Neural progenitor cell (in vitro differentiated cells): Measurements from ENCODE around the gene PRDM2. TPM values are rescaled to one million over a fixed set of nuclear protein-coding genes. Genes with fewer than 3 reads are reported as not detected.
"Not testable (repeated sequence)": the region's sequence is repeated elsewhere in the genome, so short reads cannot be mapped to it uniquely, and the experiment has no call there.

Source experiments
- DNase-seq: peaks from one replicate; pipeline ENCODE4 v3.0.0-alpha.2; 2016; ENCODE audit warnings: low spot score
- H2AFZ ChIP-seq: fragments of 200-600 bp; sonication (generic); replicated peaks from 2 replicates; pipeline ENCODE4 v1.6.1; 2016; ENCODE audit warnings: antibody characterized with exemption
- H3F3A ChIP-seq: fragments of 200-600 bp; sonication (generic); 2 replicates; pipeline ENCODE4 v1.6.1; 2016; ENCODE audit warnings: antibody characterized with exemption, low read depth
- H3K27ac ChIP-seq: fragments of 200-600 bp; sonication (generic); 2 replicates; pipeline ENCODE4 v1.5.1; 2016; ENCODE audit warnings: mild to moderate bottlenecking
- H3K27me3 ChIP-seq: fragments of 200-600 bp; sonication (generic); 2 replicates; pipeline ENCODE4 v1.6.1; 2016; ENCODE audit warnings: mild to moderate bottlenecking, moderate library complexity
- H3K36me3 ChIP-seq: fragments of 200-600 bp; sonication (generic); 2 replicates; pipeline ENCODE4 v1.5.1; 2016
- H3K4me1 ChIP-seq: fragments of 200-600 bp; sonication (generic); 2 replicates; pipeline ENCODE4 v1.6.1; 2016; ENCODE audit warnings: mixed run types
- H3K4me2 ChIP-seq: fragments of 200-600 bp; sonication (generic); 2 replicates; pipeline ENCODE4 v1.6.1; 2016
- H3K4me3 ChIP-seq: fragments of 200-600 bp; sonication (generic); 2 replicates; pipeline ENCODE4 v1.5.1; 2016
- H3K79me2 ChIP-seq: fragments of 200-600 bp; sonication (generic); 2 replicates; pipeline ENCODE4 v1.6.1; 2016; ENCODE audit warnings: low read depth
- H3K9ac ChIP-seq: fragments of 200-600 bp; sonication (generic); 2 replicates; pipeline ENCODE4 v1.6.1; 2016
- H3K9me3 ChIP-seq: fragments of 200-600 bp; sonication (generic); 2 replicates; pipeline ENCODE4 v1.5.1; 2016; ENCODE audit warnings: low read depth
- H4K20me1 ChIP-seq: fragments of 200-600 bp; sonication (generic); 2 replicates; pipeline ENCODE4 v1.6.1; 2016; ENCODE audit warnings: low read depth
- H3K27ac Mint-ChIP-seq: 3 replicates; pipeline ENCODE4 v1.8.0; 2021; ENCODE audit warnings: mixed read lengths
- H3K27me3 Mint-ChIP-seq: 2 replicates; pipeline ENCODE4 v1.8.0; 2022; ENCODE audit warnings: low read depth, mild to moderate bottlenecking, inconsistent platforms, moderate library complexity, mixed read lengths; ENCODE audit not compliant: insufficient read depth
- H3K36me3 Mint-ChIP-seq: 3 replicates; pipeline ENCODE4 v1.8.0; 2021; ENCODE audit warnings: mixed read lengths
- H3K4me1 Mint-ChIP-seq: 3 replicates; pipeline ENCODE4 v1.8.0; 2021; ENCODE audit warnings: mixed read lengths
- H3K4me3 Mint-ChIP-seq: 3 replicates; pipeline ENCODE4 v1.8.0; 2021; ENCODE audit warnings: mild to moderate bottlenecking, moderate library complexity, mixed read lengths
- H3K9me3 Mint-ChIP-seq: 3 replicates; pipeline ENCODE4 v1.8.0; 2020; ENCODE audit warnings: mixed read lengths
- CTCF ChIP-seq: fragments of 200-600 bp; sonication (generic); IDR thresholded peaks from 2 replicates; pipeline ENCODE4 v1.5.1; 2017; ENCODE audit warnings: antibody characterized with exemption, mild to moderate bottlenecking
- EZH2 ChIP-seq: fragments of 200-600 bp; sonication (generic); IDR thresholded peaks from 2 replicates; pipeline ENCODE4 v1.6.1; 2017; ENCODE audit warnings: antibody characterized with exemption, mild to moderate bottlenecking, moderate library complexity
- EZH2phosphoT487 ChIP-seq: fragments of 200-600 bp; sonication (generic); IDR thresholded peaks from 2 replicates; pipeline ENCODE4 v1.6.1; 2017; ENCODE audit warnings: antibody characterized with exemption
- total RNA-seq: library from RNA; depleted of rRNA; stranded (reverse); fragments of >200 nt; gene quantifications from 2 replicates; pipeline ENCODE4 v1.2.3, GENCODE V29; 2015; ENCODE audit warnings: low replicate concordance

Gene PRDM2
- total RNA-seq, 1 donor from 2014 or later, result 22.0 TPM

- H3K27me3 ChIP-seq, result no peaks in the 10 kb centered on the region
These were observed 24.8 kb upstream of the PRDM2 start for GRCh38 chr1:13675151-13675651.

DNA sequence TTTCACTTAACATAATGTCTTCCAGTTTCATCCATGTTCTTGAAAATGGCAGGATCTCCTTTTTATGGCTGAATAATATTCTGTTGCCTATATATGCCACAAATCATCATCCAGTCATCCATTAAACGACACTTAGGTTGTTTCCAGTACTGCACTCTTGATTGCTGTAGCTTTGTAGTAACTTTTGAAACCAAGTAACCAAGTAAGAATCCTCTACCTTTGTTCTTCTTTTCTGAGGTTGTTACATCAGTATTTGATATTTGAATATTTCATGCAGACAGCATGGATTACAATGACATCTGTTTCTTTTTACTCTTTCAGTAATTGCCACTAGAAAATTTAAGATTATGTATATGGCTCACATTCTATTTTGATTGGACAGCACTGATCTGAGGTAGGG, 22.1 kb upstream of the PRDM2 start:
- no peak for DNase-seq
- no peak overlapping the region for H3K27ac Mint-ChIP-seq
- peaks cover 2% of the 10 kb centered on the region for H3K27me3 Mint-ChIP-seq
- H3K36me3 Mint-ChIP-seq, result no peaks in the 10 kb centered on the region
- H3K4me3 ChIP-seq, result no peak overlapping the region
- no peak overlapping the region for H3K4me2 ChIP-seq
- no peaks in the 10 kb centered on the region for H3K79me2 ChIP-seq
- no peaks in the 10 kb centered on the region for H3F3A ChIP-seq
- no peak overlapping the region for H2AFZ ChIP-seq
- no peaks in the 10 kb centered on the region for H3K36me3 ChIP-seq
- H4K20me1 ChIP-seq, result no peaks in the 10 kb centered on the region
- H3K27ac ChIP-seq, result no peak overlapping the region
- H3K27me3 ChIP-seq, result no peaks in the 10 kb centered on the region
- no peak overlapping the region for H3K4me3 Mint-ChIP-seq
- H3K9me3 ChIP-seq, result no peaks in the 10 kb centered on the region
- no peak overlapping the region for H3K9ac ChIP-seq
- H3K9me3 Mint-ChIP-seq, result peaks cover 2% of the 10 kb centered on the region
- no peaks in the 10 kb centered on the region for H3K4me1 Mint-ChIP-seq
- no peak for TF ChIP-seq EZH2phosphoT487
- no peak for TF ChIP-seq CTCF
- TF ChIP-seq EZH2, result no peak
- H3K4me1 ChIP-seq, result no peaks in the 10 kb centered on the region

More at GRCh38 chr1:13675151-13675651, 24.8 kb upstream of the PRDM2 start:
- H3K36me3 Mint-ChIP-seq, result no peaks in the 10 kb centered on the region
- Histone ChIP-seq H3K79me2 (no peaks in the 10 kb centered on the region), H3K27ac (no peak overlapping the region), H3K4me2 (no peak overlapping the region), H3K4me1 (no peaks in the 10 kb centered on the region), H3K9ac (no peak overlapping the region), H3K9me3 (no peaks in the 10 kb centered on the region), H3K4me3 (no peak overlapping the region), H3F3A (no peaks in the 10 kb centered on the region), H2AFZ (no peak overlapping the region), H4K20me1 (no peaks in the 10 kb centered on the region), H3K36me3 (no peaks in the 10 kb centered on the region)
- H3K27ac Mint-ChIP-seq, result no peak overlapping the region
- peaks cover 2% of the 10 kb centered on the region for H3K27me3 Mint-ChIP-seq
- no peak for DNase-seq
- H3K9me3 Mint-ChIP-seq, result peaks cover 2% of the 10 kb centered on the region
- TF ChIP-seq CTCF, result no peak
- no peak for TF ChIP-seq EZH2phosphoT487
- TF ChIP-seq EZH2, result no peak
- H3K4me1 Mint-ChIP-seq, result no peaks in the 10 kb centered on the region
- H3K4me3 Mint-ChIP-seq, result no peak overlapping the region

DNA sequence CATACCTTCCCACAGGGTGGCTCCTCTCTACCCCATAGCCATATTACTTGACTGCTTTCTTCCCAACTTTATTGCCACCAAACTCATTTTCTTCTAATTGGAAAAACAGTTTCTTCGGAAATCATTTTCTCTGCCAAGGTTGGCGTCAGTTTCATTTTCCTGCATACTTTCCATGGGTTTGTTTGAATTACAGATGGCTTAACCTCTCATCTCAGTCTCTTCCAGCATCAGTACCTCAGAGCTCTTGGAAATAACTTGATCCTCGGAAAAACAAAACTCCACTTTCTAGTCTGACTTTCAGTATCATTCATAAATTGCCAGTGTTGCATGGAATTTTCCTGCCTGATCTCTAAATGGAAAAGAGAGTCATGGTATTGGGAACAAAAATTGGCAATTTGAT, 20.3 kb upstream of the PRDM2 start:
- Histone ChIP-seq H3K4me3 (no peak overlapping the region), H3K9ac (no peak overlapping the region), H3K27ac (no peak overlapping the region), H3F3A (no peaks in the 10 kb centered on the region), H3K27me3 (no peaks in the 10 kb centered on the region), H4K20me1 (no peaks in the 10 kb centered on the region), H2AFZ (no peak overlapping the region), H3K4me2 (no peak overlapping the region), H3K79me2 (no peaks in the 10 kb centered on the region), H3K4me1 (no peaks in the 10 kb centered on the region), H3K9me3 (no peaks in the 10 kb centered on the region), H3K36me3 (no peaks in the 10 kb centered on the region)
- Mint-ChIP-seq H3K27ac (no peak overlapping the region), H3K9me3 (peaks cover 2% of the 10 kb centered on the region), H3K4me1 (no peaks in the 10 kb centered on the region), H3K27me3 (peaks cover 2% of the 10 kb centered on the region), H3K36me3 (no peaks in the 10 kb centered on the region), H3K4me3 (no peak overlapping the region)
- DNase-seq, result no peak
- TF ChIP-seq EZH2, result no peak

GRCh38 chr1:13680609-13681008, 19.4 kb upstream of the PRDM2 start:
- H3F3A ChIP-seq, H3K4me1 ChIP-seq, H3K4me3 ChIP-seq, H3K36me3 Mint-ChIP-seq, H3K27ac Mint-ChIP-seq, H3K79me2 ChIP-seq, H3K9me3 ChIP-seq, H4K20me1 ChIP-seq, H3K36me3 ChIP-seq, H2AFZ ChIP-seq, H3K9ac ChIP-seq, H3K9me3 Mint-ChIP-seq, H3K27ac ChIP-seq, H3K4me2 ChIP-seq, H3K27me3 ChIP-seq, H3K27me3 Mint-ChIP-seq, DNase-seq, H3K4me3 Mint-ChIP-seq, H3K4me1 Mint-ChIP-seq: not testable (repeated sequence)
